Measurements from ENCODE around the gene SYT6.

SYT6 gene

GRCh38 chr1:114092186-114093062, 61.2 kb downstream of the SYT6 start:
- DNase-seq (ENCODE audit: low spot score): no peak

- DNase-seq (ENCODE audit: low spot score): no peak
These were observed 62.0 kb downstream of the SYT6 start for GRCh38 chr1:114091711-114092110.

- no peak for DNase-seq (ENCODE audit: low spot score)
These were observed 62.7 kb downstream of the SYT6 start for GRCh38 chr1:114090738-114091505.

- DNase-seq (ENCODE audit: low spot score): no peak
These were observed 64.0 kb downstream of the SYT6 start for GRCh38 chr1:114089502-114090138.

GRCh38 chr1:114088392-114089299, 65.0 kb downstream of the SYT6 start:
- no peak for DNase-seq (ENCODE audit: low spot score)

- no peak for DNase-seq (ENCODE audit: low spot score)
These were observed 66.2 kb downstream of the SYT6 start for GRCh38 chr1:114087495-114087894.

GRCh38 chr1:114086601-114087368, 66.9 kb downstream of the SYT6 start:
- DNase-seq (ENCODE audit: low spot score): no peak

- DNase-seq (ENCODE audit: low spot score): no peak
These were observed 70.6 kb downstream of the SYT6 start for GRCh38 chr1:114082867-114083585.

GRCh38 chr1:114082304-114082630, 71.4 kb downstream of the SYT6 start:
- DNase-seq (ENCODE audit: low spot score): no peak

GRCh38 chr1:114081437-114082303, 72.0 kb downstream of the SYT6 start:
- no peak for DNase-seq (ENCODE audit: low spot score)

- no peak for DNase-seq (ENCODE audit: low spot score)
These were observed 72.9 kb downstream of the SYT6 start for GRCh38 chr1:114080511-114081436.

- no peak for DNase-seq (ENCODE audit: low spot score)
These were observed 74.0 kb downstream of the SYT6 start for GRCh38 chr1:114079596-114080190.

GRCh38 chr1:114078116-114078515, 75.6 kb downstream of the SYT6 start:
- DNase-seq (ENCODE audit: low spot score): no peak

GRCh38 chr1:114077188-114077587, 76.5 kb downstream of the SYT6 start:
- DNase-seq (ENCODE audit: low spot score): no peak

- no peak for DNase-seq (ENCODE audit: low spot score)
These were observed 77.4 kb downstream of the SYT6 start for GRCh38 chr1:114076308-114076707.

GRCh38 chr1:114075546-114076242, 78.0 kb downstream of the SYT6 start:
- DNase-seq (ENCODE audit: low spot score): no peak

GRCh38 chr1:114075105-114075504, 78.6 kb downstream of the SYT6 start:
- DNase-seq (ENCODE audit: low spot score): no peak

All from germinal center (tissue), 1 donor.